Chondrocyte (in vitro differentiated cells): Measurements from ENCODE around the gene AOX1. TPM values are rescaled to one million over a fixed set of nuclear protein-coding genes. Genes with fewer than 3 reads are reported as not detected.

Experiments
- DNase-seq: peaks from one replicate; pipeline ENCODE4 v3.0.0; 2021; ENCODE audit warnings: mixed read lengths, low spot score
- H3K27ac Mint-ChIP-seq: one replicate; pipeline ENCODE4 v1.8.0; 2021; ENCODE audit warnings: mild to moderate bottlenecking, moderate library complexity, mixed read lengths; ENCODE audit not compliant: unreplicated experiment
- H3K27me3 Mint-ChIP-seq: 2 replicates; pipeline ENCODE4 v1.8.0; 2021; ENCODE audit warnings: low read depth, mixed read lengths
- H3K36me3 Mint-ChIP-seq: 2 replicates; pipeline ENCODE4 v1.8.0; 2021; ENCODE audit warnings: low read depth, mixed read lengths
- H3K4me1 Mint-ChIP-seq: 2 replicates; pipeline ENCODE4 v1.8.0; 2021; ENCODE audit warnings: low read depth, mild to moderate bottlenecking, mixed read lengths
- H3K4me3 Mint-ChIP-seq: one replicate; pipeline ENCODE4 v1.8.0; 2021; ENCODE audit warnings: mild to moderate bottlenecking, moderate library complexity, mixed read lengths; ENCODE audit not compliant: unreplicated experiment
- H3K9me3 Mint-ChIP-seq: 2 replicates; pipeline ENCODE4 v1.8.0; 2021; ENCODE audit warnings: low read depth, mixed read lengths
- CTCF ChIP-seq: fragments of 200-600 bp; sonication (generic); IDR thresholded peaks from 2 replicates; pipeline ENCODE4 v1.5.0; 2021; ENCODE audit warnings: antibody characterized with exemption, mild to moderate bottlenecking, moderate library complexity
- total RNA-seq: library from RNA; stranded (reverse); gene quantifications from 3 replicates; pipeline ENCODE4 v1.2.1, GENCODE V29; 2021

Gene AOX1
- total RNA-seq, 1 donor from 2014 or later: 1.7 TPM

GRCh38 chr2:200592406-200593075 lies 6.7 kb downstream of the AOX1 start:
- peaks cover 7% of the 10 kb centered on the region for H3K27me3 Mint-ChIP-seq
- no peak overlapping the region for H3K27ac Mint-ChIP-seq
- TF ChIP-seq CTCF: no peak
- no peaks in the 10 kb centered on the region for H3K4me1 Mint-ChIP-seq
- DNase-seq: no peak
- H3K4me3 Mint-ChIP-seq: no peak overlapping the region
- peaks cover 6% of the 10 kb centered on the region for H3K36me3 Mint-ChIP-seq
- peaks cover 8% of the 10 kb centered on the region for H3K9me3 Mint-ChIP-seq

GRCh38 chr2:200593905-200594304 lies 8.1 kb downstream of the AOX1 start:
- H3K36me3 Mint-ChIP-seq: peaks cover 6% of the 10 kb centered on the region
- no peak overlapping the region for H3K4me3 Mint-ChIP-seq
- no peak for TF ChIP-seq CTCF
- no peak for DNase-seq
- no peak overlapping the region for H3K27ac Mint-ChIP-seq
- peaks cover 7% of the 10 kb centered on the region for H3K27me3 Mint-ChIP-seq
- H3K9me3 Mint-ChIP-seq: peaks cover 8% of the 10 kb centered on the region
- H3K4me1 Mint-ChIP-seq: no peaks in the 10 kb centered on the region

- H3K36me3 Mint-ChIP-seq: peaks cover 6% of the 10 kb centered on the region
- H3K4me3 Mint-ChIP-seq: no peak overlapping the region
- H3K9me3 Mint-ChIP-seq: peaks cover 8% of the 10 kb centered on the region
- no peak for DNase-seq
- no peaks in the 10 kb centered on the region for H3K4me1 Mint-ChIP-seq
- peaks cover 6% of the 10 kb centered on the region for H3K27me3 Mint-ChIP-seq
- TF ChIP-seq CTCF: no peak
- H3K27ac Mint-ChIP-seq: no peak overlapping the region
Measured at GRCh38 chr2:200595913-200596312, 10.1 kb downstream of the AOX1 start.

- no peak for DNase-seq
- Mint-ChIP-seq H3K27me3 (peaks cover 3% of the 10 kb centered on the region), H3K27ac (no peak overlapping the region), H3K4me3 (no peak overlapping the region), H3K4me1 (no peaks in the 10 kb centered on the region), H3K9me3 (peaks cover 8% of the 10 kb centered on the region), H3K36me3 (peaks cover 6% of the 10 kb centered on the region)
- no peak for TF ChIP-seq CTCF
Measured at GRCh38 chr2:200596774-200597570, 11.2 kb downstream of the AOX1 start.

- Mint-ChIP-seq H3K27me3 (no peaks in the 10 kb centered on the region), H3K4me1 (peaks cover 4% of the 10 kb centered on the region), H3K36me3 (peaks cover 6% of the 10 kb centered on the region), H3K4me3 (no peak overlapping the region), H3K9me3 (peaks cover 8% of the 10 kb centered on the region), H3K27ac (no peak overlapping the region)
- DNase-seq: no peak
- TF ChIP-seq CTCF: no peak
Measured at GRCh38 chr2:200599206-200599605, 13.4 kb downstream of the AOX1 start.
